OCI-LY7 (cell line): ENCODE measurements around the gene HIP1R. TPM values are rescaled to one million over a fixed set of nuclear protein-coding genes. Genes with fewer than 3 reads are reported as not detected.
"Not testable (repeated sequence)": the region's sequence is repeated elsewhere in the genome, so short reads cannot be mapped to it uniquely, and the experiment has no call there.

ENCODE experiments used
- BruUV-seq: library from RNA; stranded (reverse); fragments of 400-500 nt; replicated peaks from 2 replicates; lab custom pipeline; 2021; lab: Mats Ljungman, UMichigan
- CTCF ChIA-PET: fragments of 300-600 bp; sonication (Branson Sonifier 250); formaldehyde crosslinking; loops from one replicate; lab custom pipeline; 2022; ENCODE audit warnings: antibody characterized with exemption; ENCODE audit not compliant: unreplicated experiment; lab: Charles Lee
- POLR2A ChIA-PET: fragments of 300-600 bp; sonication (Branson Sonifier 250); formaldehyde crosslinking; loops from one replicate; lab custom pipeline; 2022; ENCODE audit warnings: antibody characterized with exemption; lab: Charles Lee
- DNase-seq: peaks from one replicate; pipeline ENCODE4 v3.0.0-alpha.2; 2015; ENCODE audit warnings: low spot score
- H2AFZ ChIP-seq: fragments of 200-600 bp; sonication (generic), shearing (Covaris generic); 2 replicates; pipeline ENCODE4 v1.6.1; 2014; ENCODE audit warnings: mild to moderate bottlenecking, antibody characterized with exemption, low read length, moderate library complexity
- H3K27ac ChIP-seq: fragments of 200-600 bp; sonication (generic); 2 replicates; pipeline ENCODE4 v1.5.1; 2014; ENCODE audit warnings: mixed run types, low read depth, mild to moderate bottlenecking, moderate library complexity, low read length, inconsistent platforms; ENCODE audit not compliant: poor library complexity, severe bottlenecking
- H3K36me3 ChIP-seq: fragments of 200-600 bp; sonication (generic); 2 replicates; pipeline ENCODE4 v1.6.1; 2014; ENCODE audit warnings: mild to moderate bottlenecking, antibody characterized with exemption, low read length, moderate library complexity, mixed read lengths; ENCODE audit not compliant: insufficient read depth
- H3K4me1 ChIP-seq: fragments of 200-600 bp; sonication (generic); 2 replicates; pipeline ENCODE4 v1.5.1; 2014; ENCODE audit warnings: mild to moderate bottlenecking, low read length; ENCODE audit not compliant: insufficient read depth, poor library complexity, severe bottlenecking
- H3K4me2 ChIP-seq: fragments of 200-600 bp; sonication (generic); 2 replicates; pipeline ENCODE4 v1.6.1; 2014; ENCODE audit warnings: mild to moderate bottlenecking, low read length
- H3K4me3 ChIP-seq: fragments of 200-600 bp; sonication (generic); 2 replicates; pipeline ENCODE4 v1.5.1; 2014; ENCODE audit warnings: mild to moderate bottlenecking, low read depth, low read length; ENCODE audit not compliant: poor library complexity, severe bottlenecking
- H3K79me2 ChIP-seq: fragments of 200-600 bp; sonication (generic); 2 replicates; pipeline ENCODE4 v1.6.1; 2016; ENCODE audit warnings: low read depth, mild to moderate bottlenecking, low read length, moderate library complexity, mixed read lengths; ENCODE audit not compliant: insufficient read depth
- H3K9me2 ChIP-seq: fragments of 200-600 bp; sonication (generic); 2 replicates; pipeline ENCODE4 v1.6.1; 2016; ENCODE audit warnings: mild to moderate bottlenecking, low read length, mixed read lengths; ENCODE audit not compliant: insufficient read depth
- H3K9me3 ChIP-seq: fragments of 200-600 bp; sonication (generic); 2 replicates; pipeline ENCODE4 v1.6.1; 2014; ENCODE audit warnings: mild to moderate bottlenecking, mixed run types, low read length, mixed read lengths
- H4K20me1 ChIP-seq: fragments of 200-600 bp; sonication (generic); 2 replicates; pipeline ENCODE4 v1.6.1; 2014; ENCODE audit warnings: mild to moderate bottlenecking, antibody characterized with exemption, low read length, moderate library complexity, mixed read lengths; ENCODE audit not compliant: insufficient read depth
- EZH2phosphoT487 ChIP-seq: fragments of 200-600 bp; sonication (generic); IDR thresholded peaks from 2 replicates; pipeline ENCODE4 v1.6.1; 2018; ENCODE audit warnings: low read depth, borderline replicate concordance, mild to moderate bottlenecking, mixed run types, antibody characterized with exemption, low read length, moderate library complexity, mixed read lengths
- intact Hi-C: fragments of 100-400 bp; cut with micrococcal nuclease; formaldehyde crosslinking; loops from one replicate; pipeline ENCODE4 v1.10.0; 2022; ENCODE audit not compliant: unreplicated experiment
- total RNA-seq, 2 experiments: library from RNA; depleted of rRNA in 1 of 2; stranded (reverse); fragments of >200 nt in 1 of 2; shearing (Covaris generic) in 1 of 2; gene quantifications; 2 replicates each; pipeline ENCODE4 v1.2.3, GENCODE V29; 2014 to 2022
- TF ChIP-seq, protein P1 (sequence below): fragments of 200-600 bp; sonication (generic); conservative IDR thresholded peaks from 2 replicates; pipeline ENCODE4 v1.5.1; 2014; ENCODE audit warnings: mild to moderate bottlenecking, antibody characterized with exemption, low read length, moderate library complexity, mixed read lengths

The HIP1R gene
- total RNA-seq, 2 experiments from 2014 or later, result 56.5 to 66.4 TPM

DNA sequence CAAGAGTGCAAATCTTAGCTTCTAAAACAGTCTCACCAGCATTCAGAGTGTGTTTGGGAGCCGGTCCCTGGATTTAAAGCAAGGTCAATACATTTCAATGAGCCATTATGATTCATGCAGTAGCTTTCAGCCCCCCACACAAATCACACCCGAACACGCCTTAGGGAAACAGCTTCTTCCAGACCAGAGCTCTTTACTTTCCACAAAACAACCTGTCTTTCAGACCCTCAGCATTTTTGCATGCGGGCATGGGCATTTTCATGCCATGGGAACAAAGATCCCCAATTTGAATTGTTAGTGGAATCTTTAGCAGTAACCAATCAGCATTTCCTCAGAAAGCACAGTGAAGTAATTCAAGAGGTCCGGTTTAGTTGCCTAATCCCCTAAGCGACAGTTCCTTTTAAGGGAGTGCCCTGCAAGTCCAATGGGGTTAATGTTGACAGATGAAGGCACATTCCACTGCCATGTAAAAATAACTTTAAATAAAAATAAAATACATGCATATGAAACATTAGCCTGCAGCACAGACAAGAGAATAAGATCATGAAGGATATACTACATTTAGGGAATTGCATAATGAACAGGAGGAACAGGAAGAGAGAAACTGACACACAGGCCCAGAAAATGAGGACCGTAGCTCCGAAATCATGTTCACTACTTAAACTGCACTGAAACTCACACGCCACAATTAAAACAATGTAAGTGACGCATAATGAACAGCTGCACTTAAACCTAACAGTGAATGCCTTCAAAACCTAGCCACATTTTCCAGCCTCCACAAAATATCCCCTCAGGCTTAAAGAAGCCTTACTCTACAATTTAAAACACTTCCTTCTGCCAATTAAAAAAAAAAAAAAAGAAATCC, 56.6 kb downstream of the HIP1R start:
- BruUV-seq, result no TSS peak
- H3K9me2 ChIP-seq, result no peaks in the 10 kb centered on the region
- H3K4me2 ChIP-seq, result no peak overlapping the region
- H3K27ac ChIP-seq, result no peak overlapping the region
- no peak overlapping the region for H2AFZ ChIP-seq
- H3K4me3 ChIP-seq, result no peak overlapping the region
- H3K36me3 ChIP-seq, result no peaks in the 10 kb centered on the region
- no peak for DNase-seq
- CTCF ChIA-PET, result no interaction called here
- H3K79me2 ChIP-seq, result no peaks in the 10 kb centered on the region
- intact Hi-C loops, result no loop called here
- POLR2A ChIA-PET, result interaction anchor here (0.6 to 1.2 kb wide), 2 partner anchors 8 to 77 kb away, joined by 3 read pairs; no protein-coding TSS in a partner anchor
- no peaks in the 10 kb centered on the region for H4K20me1 ChIP-seq
- H3K9me3 ChIP-seq, result no peaks in the 10 kb centered on the region
- H3K4me1 ChIP-seq, result peaks cover 37% of the 10 kb centered on the region
- no peak for TF ChIP-seq EZH2phosphoT487
- TF ChIP-seq, protein P1, sequence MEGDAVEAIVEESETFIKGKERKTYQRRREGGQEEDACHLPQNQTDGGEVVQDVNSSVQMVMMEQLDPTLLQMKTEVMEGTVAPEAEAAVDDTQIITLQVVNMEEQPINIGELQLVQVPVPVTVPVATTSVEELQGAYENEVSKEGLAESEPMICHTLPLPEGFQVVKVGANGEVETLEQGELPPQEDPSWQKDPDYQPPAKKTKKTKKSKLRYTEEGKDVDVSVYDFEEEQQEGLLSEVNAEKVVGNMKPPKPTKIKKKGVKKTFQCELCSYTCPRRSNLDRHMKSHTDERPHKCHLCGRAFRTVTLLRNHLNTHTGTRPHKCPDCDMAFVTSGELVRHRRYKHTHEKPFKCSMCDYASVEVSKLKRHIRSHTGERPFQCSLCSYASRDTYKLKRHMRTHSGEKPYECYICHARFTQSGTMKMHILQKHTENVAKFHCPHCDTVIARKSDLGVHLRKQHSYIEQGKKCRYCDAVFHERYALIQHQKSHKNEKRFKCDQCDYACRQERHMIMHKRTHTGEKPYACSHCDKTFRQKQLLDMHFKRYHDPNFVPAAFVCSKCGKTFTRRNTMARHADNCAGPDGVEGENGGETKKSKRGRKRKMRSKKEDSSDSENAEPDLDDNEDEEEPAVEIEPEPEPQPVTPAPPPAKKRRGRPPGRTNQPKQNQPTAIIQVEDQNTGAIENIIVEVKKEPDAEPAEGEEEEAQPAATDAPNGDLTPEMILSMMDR, result no peak

DNA sequence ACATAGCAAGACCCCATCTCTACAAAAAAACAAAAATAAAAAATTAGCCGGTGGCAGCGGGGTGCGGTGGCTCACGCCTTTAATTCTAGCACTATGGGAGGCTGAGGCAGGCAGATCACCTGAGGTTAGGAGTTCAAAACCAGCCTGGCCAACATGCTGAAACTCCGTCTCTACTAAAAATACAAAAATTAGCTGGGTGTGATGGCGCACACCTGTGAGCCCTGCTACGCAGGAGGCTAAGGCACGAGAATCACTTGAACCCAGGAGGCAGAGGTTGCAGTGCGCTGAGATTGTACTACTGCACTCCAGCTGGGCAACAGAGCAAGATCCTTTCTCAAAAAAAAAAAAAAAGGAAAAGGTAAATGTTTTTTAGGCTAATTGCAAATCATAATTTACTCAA, 57.5 kb downstream of the HIP1R start:
- H3K27ac ChIP-seq, BruUV-seq, H3K9me3 ChIP-seq, H4K20me1 ChIP-seq, H2AFZ ChIP-seq, intact Hi-C loops, DNase-seq, POLR2A ChIA-PET, CTCF ChIA-PET, H3K4me2 ChIP-seq, H3K9me2 ChIP-seq, H3K36me3 ChIP-seq, H3K4me3 ChIP-seq, H3K79me2 ChIP-seq: not testable (repeated sequence)
- H3K4me1 ChIP-seq, result peaks cover 29% of the 10 kb centered on the region

DNA sequence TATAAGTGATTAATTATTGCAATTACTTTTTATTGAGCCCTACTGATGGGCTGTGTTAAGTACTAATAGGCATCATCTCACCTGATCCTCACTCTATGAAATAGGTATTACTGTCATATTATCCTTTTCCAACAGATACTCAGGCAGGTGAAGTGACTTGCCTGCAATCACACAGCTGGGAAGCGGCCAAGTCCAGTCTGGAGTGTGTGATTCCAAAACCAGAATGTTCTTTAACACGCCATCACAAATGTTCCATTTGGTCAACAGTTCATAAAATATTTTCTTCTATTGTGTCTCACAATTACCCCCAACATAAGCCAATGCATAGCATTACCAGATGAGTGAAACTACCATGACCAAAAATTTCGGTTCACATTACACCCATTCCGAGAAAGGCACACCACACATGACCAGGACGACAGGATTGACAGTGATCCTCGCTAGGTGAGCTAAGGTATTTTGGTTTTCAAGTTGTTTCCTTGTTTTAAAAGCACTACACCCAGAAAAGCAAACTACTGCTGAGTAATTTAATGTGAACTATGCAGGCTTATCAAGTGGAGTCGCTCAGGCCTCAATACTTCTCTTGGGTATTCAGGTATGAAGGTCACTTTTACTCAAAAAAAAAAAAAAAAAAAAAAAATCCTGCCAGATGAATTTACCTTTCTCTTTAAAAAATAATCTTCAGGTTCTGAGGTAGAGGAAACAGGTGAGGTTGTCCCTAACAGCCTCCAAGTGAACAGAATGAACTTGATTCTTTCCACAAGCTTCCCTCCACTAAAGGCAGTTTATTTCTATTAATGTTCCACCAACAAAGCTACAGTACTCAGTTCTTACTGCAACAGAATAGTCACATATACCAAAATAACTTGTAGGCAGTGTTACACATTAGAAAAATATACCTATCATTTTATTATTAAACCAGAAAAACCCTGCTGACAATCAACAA, 58.2 kb downstream of the HIP1R start:
- TF ChIP-seq, protein P1, result no peak
- TF ChIP-seq EZH2phosphoT487, result no peak
- Histone ChIP-seq H3K79me2 (no peaks in the 10 kb centered on the region), H3K36me3 (no peaks in the 10 kb centered on the region), H3K9me2 (no peaks in the 10 kb centered on the region), H3K27ac (no peak overlapping the region), H3K4me1 (peaks cover 27% of the 10 kb centered on the region), H3K4me2 (no peak overlapping the region), H3K9me3 (no peaks in the 10 kb centered on the region), H2AFZ (no peak overlapping the region), H4K20me1 (no peaks in the 10 kb centered on the region), H3K4me3 (no peak overlapping the region)
- no peak for DNase-seq
- intact Hi-C loops, result no loop called here
- ChIA-PET CTCF (no interaction called here), POLR2A (interaction anchor here (0.6 to 0.7 kb wide), 2 partner anchors 36 to 1178 kb away, joined by 3 to 4 read pairs; no protein-coding TSS in a partner anchor)
- no TSS peak for BruUV-seq
